ENCODE results near the gene LRMDA.

LRMDA gene

GRCh38 chr10:76066457-76066856 is 635.0 kb downstream of the LRMDA start:
- Histone ChIP-seq H3K79me2 (ENCODE audit: control insufficient read depth, insufficient read depth, low read length) (no peaks in the 10 kb centered on the region), H3K79me1 (ENCODE audit: low read length) (no peaks in the 10 kb centered on the region), H3K4ac (ENCODE audit: low read depth, low read length) (no peak overlapping the region), H3K4me3 (ENCODE audit: low read length) (no peak overlapping the region), H2AK5ac (ENCODE audit: low read length) (no peak overlapping the region), H2BK5ac (ENCODE audit: low read length) (no peak overlapping the region), H3K56ac (ENCODE audit: low read length) (no peak overlapping the region), H2BK15ac (replicated peaks; ENCODE audit: low read depth) (no peak overlapping the region), H4K8ac (ENCODE audit: low read depth, low read length) (no peak overlapping the region), H3K27ac (ENCODE audit: low read depth, low read length) (no peak overlapping the region), H3K23ac (ENCODE audit: low read length) (no peak overlapping the region), H3K4me1 (ENCODE audit: control insufficient read depth, low read depth, low read length) (no peaks in the 10 kb centered on the region), H2BK120ac (ENCODE audit: low read depth, low read length) (no peak overlapping the region), H4K5ac (ENCODE audit: low read length) (no peak overlapping the region), H3K9ac (ENCODE audit: low read length) (no peak overlapping the region), H3K27me3 (ENCODE audit: insufficient read depth, low read length, poor library complexity) (no peaks in the 10 kb centered on the region), H3K36me3 (ENCODE audit: control insufficient read depth, insufficient read depth, low read length) (no peaks in the 10 kb centered on the region), H3K4me2 (ENCODE audit: low read length) (no peak overlapping the region), H3K18ac (ENCODE audit: low read length) (no peak overlapping the region)
- no CpG with 5 or more reads among the region's 1 CpG for WGBS (ENCODE audit: extremely low coverage, insufficient coverage, low lambda C conversion rate)
- no peak for DNase-seq

- no CpG with 5 or more reads among the region's 3 CpGs for WGBS (ENCODE audit: extremely low coverage, insufficient coverage, low lambda C conversion rate)
- no peak overlapping the region for H3K23ac ChIP-seq (ENCODE audit: low read length)
Observed at GRCh38 chr10:76067447-76067846, 636.0 kb downstream of the LRMDA start.

DNA sequence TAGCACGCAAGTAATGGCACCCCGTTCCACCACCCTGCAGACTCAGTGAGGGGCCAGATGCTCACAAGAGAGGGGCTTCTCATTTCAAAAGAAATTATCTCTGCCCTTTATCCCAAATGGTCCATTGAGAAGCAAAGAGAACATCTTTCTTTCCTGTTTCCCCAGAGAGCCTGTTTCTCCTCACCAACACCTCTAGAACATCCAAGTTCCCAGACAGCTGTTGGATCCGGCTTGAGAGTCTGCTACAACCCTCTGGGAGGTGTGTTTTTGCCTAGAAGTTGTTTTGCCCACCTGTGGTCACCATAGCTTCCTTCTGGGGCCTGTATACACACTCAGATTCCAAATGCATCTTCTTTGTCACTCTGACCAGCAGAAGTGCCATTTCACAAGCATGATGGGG is 637.4 kb downstream of the LRMDA start:
- Histone ChIP-seq H2BK15ac (replicated peaks; ENCODE audit: low read depth) (no peak overlapping the region), H2BK120ac (ENCODE audit: low read depth, low read length) (no peak overlapping the region), H3K27ac (ENCODE audit: low read depth, low read length) (no peak overlapping the region), H3K4ac (ENCODE audit: low read depth, low read length) (no peak overlapping the region), H3K36me3 (ENCODE audit: control insufficient read depth, insufficient read depth, low read length) (no peaks in the 10 kb centered on the region), H4K5ac (ENCODE audit: low read length) (no peak overlapping the region), H2AK5ac (ENCODE audit: low read length) (no peak overlapping the region), H3K4me3 (ENCODE audit: low read length) (no peak overlapping the region), H3K9ac (ENCODE audit: low read length) (no peak overlapping the region), H3K23ac (ENCODE audit: low read length) (no peak overlapping the region), H3K79me1 (ENCODE audit: low read length) (no peaks in the 10 kb centered on the region), H3K27me3 (ENCODE audit: insufficient read depth, low read length, poor library complexity) (no peaks in the 10 kb centered on the region), H3K4me1 (ENCODE audit: control insufficient read depth, low read depth, low read length) (no peaks in the 10 kb centered on the region), H3K79me2 (ENCODE audit: control insufficient read depth, insufficient read depth, low read length) (no peaks in the 10 kb centered on the region), H3K56ac (ENCODE audit: low read length) (no peak overlapping the region), H3K4me2 (ENCODE audit: low read length) (no peak overlapping the region), H2BK5ac (ENCODE audit: low read length) (no peak overlapping the region), H4K8ac (ENCODE audit: low read depth, low read length) (no peak overlapping the region), H3K18ac (ENCODE audit: low read length) (no peak overlapping the region)
- no CpG with 5 or more reads among the region's 3 CpGs for WGBS (ENCODE audit: extremely low coverage, insufficient coverage, low lambda C conversion rate)
- no peak for DNase-seq

More at GRCh38 chr10:76067447-76067846, 636.0 kb downstream of the LRMDA start:
- H3K4me1 ChIP-seq (ENCODE audit: control insufficient read depth, low read depth, low read length), result no peaks in the 10 kb centered on the region
- no peak overlapping the region for H3K27ac ChIP-seq (ENCODE audit: low read depth, low read length)
- H3K4me3 ChIP-seq (ENCODE audit: low read length), result no peak overlapping the region
- no peak overlapping the region for H2AK5ac ChIP-seq (ENCODE audit: low read length)
- H3K56ac ChIP-seq (ENCODE audit: low read length), result no peak overlapping the region
- no peak overlapping the region for H2BK5ac ChIP-seq (ENCODE audit: low read length)
- no peak overlapping the region for H2BK120ac ChIP-seq (ENCODE audit: low read depth, low read length)
- H3K4ac ChIP-seq (ENCODE audit: low read depth, low read length), result no peak overlapping the region
- H3K79me1 ChIP-seq (ENCODE audit: low read length), result no peaks in the 10 kb centered on the region
- DNase-seq, result no peak
- H3K79me2 ChIP-seq (ENCODE audit: control insufficient read depth, insufficient read depth, low read length), result no peaks in the 10 kb centered on the region
- no peak overlapping the region for H4K5ac ChIP-seq (ENCODE audit: low read length)
- H3K9ac ChIP-seq (ENCODE audit: low read length), result no peak overlapping the region
- H3K4me2 ChIP-seq (ENCODE audit: low read length), result no peak overlapping the region
- H3K36me3 ChIP-seq (ENCODE audit: control insufficient read depth, insufficient read depth, low read length), result no peaks in the 10 kb centered on the region
- no peak overlapping the region for H2BK15ac ChIP-seq (replicated peaks; ENCODE audit: low read depth)
- H3K27me3 ChIP-seq (ENCODE audit: insufficient read depth, low read length, poor library complexity), result no peaks in the 10 kb centered on the region
- H4K8ac ChIP-seq (ENCODE audit: low read depth, low read length), result no peak overlapping the region
- no peak overlapping the region for H3K18ac ChIP-seq (ENCODE audit: low read length)

DNA sequence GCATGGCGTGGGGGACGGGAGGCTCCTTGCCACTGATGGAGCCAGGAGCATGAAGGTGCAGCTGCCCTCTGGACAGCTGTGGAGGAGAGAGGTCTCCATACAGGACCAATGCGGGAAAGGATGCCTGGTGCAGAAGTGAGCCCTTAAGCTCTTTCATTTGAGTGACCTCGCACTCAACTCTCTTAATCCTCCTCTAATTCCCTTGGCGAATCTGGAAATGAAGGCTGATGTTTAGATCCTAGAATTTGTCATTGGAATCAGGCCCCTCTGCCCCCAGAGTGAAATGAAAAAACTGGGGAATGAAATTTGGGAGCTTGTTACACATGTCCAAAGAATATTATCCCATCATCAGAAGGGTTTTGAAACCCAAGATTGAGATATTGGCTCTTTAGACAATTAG is 639.5 kb downstream of the LRMDA start:
- Histone ChIP-seq H3K4me1 (ENCODE audit: control insufficient read depth, low read depth, low read length) (no peaks in the 10 kb centered on the region), H2BK120ac (ENCODE audit: low read depth, low read length) (no peak overlapping the region), H3K23ac (ENCODE audit: low read length) (no peak overlapping the region), H2AK5ac (ENCODE audit: low read length) (no peak overlapping the region), H2BK15ac (replicated peaks; ENCODE audit: low read depth) (no peak overlapping the region), H4K5ac (ENCODE audit: low read length) (no peak overlapping the region), H3K27ac (ENCODE audit: low read depth, low read length) (no peak overlapping the region), H3K56ac (ENCODE audit: low read length) (no peak overlapping the region), H3K18ac (ENCODE audit: low read length) (no peak overlapping the region), H3K4me2 (ENCODE audit: low read length) (no peak overlapping the region), H3K9ac (ENCODE audit: low read length) (no peak overlapping the region), H3K79me2 (ENCODE audit: control insufficient read depth, insufficient read depth, low read length) (no peaks in the 10 kb centered on the region), H3K79me1 (ENCODE audit: low read length) (no peaks in the 10 kb centered on the region), H4K8ac (ENCODE audit: low read depth, low read length) (no peak overlapping the region), H2BK5ac (ENCODE audit: low read length) (no peak overlapping the region), H3K4ac (ENCODE audit: low read depth, low read length) (no peak overlapping the region), H3K27me3 (ENCODE audit: insufficient read depth, low read length, poor library complexity) (no peaks in the 10 kb centered on the region), H3K36me3 (ENCODE audit: control insufficient read depth, insufficient read depth, low read length) (no peaks in the 10 kb centered on the region), H3K4me3 (ENCODE audit: low read length) (no peak overlapping the region)
- no CpG with 5 or more reads among the region's 5 CpGs for whole genome bisulfite sequencing (ENCODE audit: extremely low coverage, insufficient coverage, low lambda C conversion rate)
- DNase-seq, result no peak

- no peak overlapping the region for H3K27ac ChIP-seq (ENCODE audit: low read depth, low read length)
- H3K79me1 ChIP-seq (ENCODE audit: low read length), result no peaks in the 10 kb centered on the region
- H3K27me3 ChIP-seq (ENCODE audit: insufficient read depth, low read length, poor library complexity), result no peaks in the 10 kb centered on the region
- no CpG with 5 or more reads among the region's 5 CpGs for WGBS (ENCODE audit: extremely low coverage, insufficient coverage, low lambda C conversion rate)
- H3K23ac ChIP-seq (ENCODE audit: low read length), result no peak overlapping the region
- H3K79me2 ChIP-seq (ENCODE audit: control insufficient read depth, insufficient read depth, low read length), result no peaks in the 10 kb centered on the region
- no peaks in the 10 kb centered on the region for H3K36me3 ChIP-seq (ENCODE audit: control insufficient read depth, insufficient read depth, low read length)
- DNase-seq, result no peak
- no peak overlapping the region for H4K5ac ChIP-seq (ENCODE audit: low read length)
- H2AK5ac ChIP-seq (ENCODE audit: low read length), result no peak overlapping the region
- H2BK120ac ChIP-seq (ENCODE audit: low read depth, low read length), result no peak overlapping the region
- H3K18ac ChIP-seq (ENCODE audit: low read length), result no peak overlapping the region
- no peak overlapping the region for H3K4ac ChIP-seq (ENCODE audit: low read depth, low read length)
- H3K4me3 ChIP-seq (ENCODE audit: low read length), result no peak overlapping the region
- no peak overlapping the region for H2BK15ac ChIP-seq (replicated peaks; ENCODE audit: low read depth)
- no peak overlapping the region for H3K4me2 ChIP-seq (ENCODE audit: low read length)
- no peaks in the 10 kb centered on the region for H3K4me1 ChIP-seq (ENCODE audit: control insufficient read depth, low read depth, low read length)
- no peak overlapping the region for H3K9ac ChIP-seq (ENCODE audit: low read length)
- H3K56ac ChIP-seq (ENCODE audit: low read length), result no peak overlapping the region
- H4K8ac ChIP-seq (ENCODE audit: low read depth, low read length), result no peak overlapping the region
- H2BK5ac ChIP-seq (ENCODE audit: low read length), result no peak overlapping the region
Observed at GRCh38 chr10:76071653-76072365, 640.4 kb downstream of the LRMDA start.

GRCh38 chr10:76072384-76072783 is 641.0 kb downstream of the LRMDA start:
- H3K27ac ChIP-seq (ENCODE audit: low read depth, low read length), result no peak overlapping the region
- no peak overlapping the region for H3K9ac ChIP-seq (ENCODE audit: low read length)
- no peak overlapping the region for H2AK5ac ChIP-seq (ENCODE audit: low read length)

More at GRCh38 chr10:76072384-76072783, 641.0 kb downstream of the LRMDA start:
- H3K23ac ChIP-seq (ENCODE audit: low read length), result no peak overlapping the region
- no peaks in the 10 kb centered on the region for H3K4me1 ChIP-seq (ENCODE audit: control insufficient read depth, low read depth, low read length)
- no peak overlapping the region for H2BK120ac ChIP-seq (ENCODE audit: low read depth, low read length)
- no peak overlapping the region for H3K18ac ChIP-seq (ENCODE audit: low read length)
- DNase-seq, result no peak
- H4K8ac ChIP-seq (ENCODE audit: low read depth, low read length), result no peak overlapping the region
- no peak overlapping the region for H2BK15ac ChIP-seq (replicated peaks; ENCODE audit: low read depth)
- no peak overlapping the region for H3K4ac ChIP-seq (ENCODE audit: low read depth, low read length)
- H3K79me2 ChIP-seq (ENCODE audit: control insufficient read depth, insufficient read depth, low read length), result no peaks in the 10 kb centered on the region
- H3K27me3 ChIP-seq (ENCODE audit: insufficient read depth, low read length, poor library complexity), result no peaks in the 10 kb centered on the region
- H4K5ac ChIP-seq (ENCODE audit: low read length), result no peak overlapping the region
- H3K4me2 ChIP-seq (ENCODE audit: low read length), result no peak overlapping the region
- H2BK5ac ChIP-seq (ENCODE audit: low read length), result no peak overlapping the region
- no peaks in the 10 kb centered on the region for H3K79me1 ChIP-seq (ENCODE audit: low read length)
- no peak overlapping the region for H3K4me3 ChIP-seq (ENCODE audit: low read length)
- H3K56ac ChIP-seq (ENCODE audit: low read length), result no peak overlapping the region
- H3K36me3 ChIP-seq (ENCODE audit: control insufficient read depth, insufficient read depth, low read length), result no peaks in the 10 kb centered on the region
